ENCODE measurements around the gene DLGAP1. TPM values are rescaled to one million over a fixed set of nuclear protein-coding genes. Genes with fewer than 3 reads are reported as not detected.

DLGAP1 gene
- total and polyA plus RNA-seq, 9 donors: 2.0 to 42.7 (median 3.8) TPM

GRCh38 chr18:4453567-4453873 lies 1.6 kb downstream of the DLGAP1 start:
- no peaks in the 10 kb centered on the region for H3K27me3 ChIP-seq
- H3K9me3 ChIP-seq: no peaks in the 10 kb centered on the region
- no peak overlapping the region for H3K27ac ChIP-seq
- intact Hi-C loops (cut with DNase I): no loop called here
- DNase-seq: no peak
- no peak for TF ChIP-seq POLR2A (IDR thresholded peaks at IDR 0.05)
- TF ChIP-seq EP300 (IDR thresholded peaks at IDR 0.05): no peak
- no peak for TF ChIP-seq CTCF (IDR thresholded peaks at IDR 0.05)
- H3K4me1 ChIP-seq (ENCODE audit: insufficient read depth): no peaks in the 10 kb centered on the region
- 3 to 5% (median 3%) methylated on average over 8 of the region's 8 CpGs for WGBS, 3 donors
- H3K4me3 ChIP-seq: peak overlapping the region; percentile 2
- no peaks in the 10 kb centered on the region for H3K36me3 ChIP-seq

GRCh38 chr18:4450065-4450658 lies 4.9 kb downstream of the DLGAP1 start:
- H3K27me3 ChIP-seq: no peaks in the 10 kb centered on the region
- no peak overlapping the region for H3K27ac ChIP-seq
- no peaks in the 10 kb centered on the region for H3K4me1 ChIP-seq (ENCODE audit: insufficient read depth)
- intact Hi-C loops (cut with DNase I): no loop called here
- H3K36me3 ChIP-seq: no peaks in the 10 kb centered on the region
- DNase-seq: no peak
- H3K9me3 ChIP-seq: no peaks in the 10 kb centered on the region
- TF ChIP-seq CTCF (IDR thresholded peaks at IDR 0.05): no peak
- TF ChIP-seq POLR2A (IDR thresholded peaks at IDR 0.05): no peak
- no peak for TF ChIP-seq EP300 (IDR thresholded peaks at IDR 0.05)
- 11 to 15% (median 14%) methylated on average over 2 of the region's 2 CpGs for WGBS, 3 donors
- no peak overlapping the region for H3K4me3 ChIP-seq

- Histone ChIP-seq H3K27ac (no peak overlapping the region), H3K27me3 (no peaks in the 10 kb centered on the region), H3K36me3 (no peaks in the 10 kb centered on the region), H3K4me3 (no peak overlapping the region), H3K9me3 (no peaks in the 10 kb centered on the region), H3K4me1 (ENCODE audit: insufficient read depth) (no peaks in the 10 kb centered on the region)
- no peak for TF ChIP-seq CTCF (IDR thresholded peaks at IDR 0.05)
- TF ChIP-seq EP300 (IDR thresholded peaks at IDR 0.05): no peak
- TF ChIP-seq POLR2A (IDR thresholded peaks at IDR 0.05): no peak
- intact Hi-C loops (cut with DNase I): no loop called here
- 79 to 87% (median 83%) methylated on average over 4 of the region's 4 CpGs for WGBS, 3 donors
- DNase-seq: no peak
Measured at GRCh38 chr18:4445902-4446301, 9.2 kb downstream of the DLGAP1 start.

GRCh38 chr18:4444306-4444705 lies 10.8 kb downstream of the DLGAP1 start:
- no peaks in the 10 kb centered on the region for H3K27me3 ChIP-seq
- no peaks in the 10 kb centered on the region for H3K9me3 ChIP-seq
- H3K4me3 ChIP-seq: no peak overlapping the region
- H3K4me1 ChIP-seq (ENCODE audit: insufficient read depth): no peaks in the 10 kb centered on the region
- H3K27ac ChIP-seq: no peak overlapping the region
- no peaks in the 10 kb centered on the region for H3K36me3 ChIP-seq
- TF ChIP-seq POLR2A (IDR thresholded peaks at IDR 0.05) (no peak), EP300 (IDR thresholded peaks at IDR 0.05) (no peak), CTCF (IDR thresholded peaks at IDR 0.05) (no peak)
- DNase-seq: no peak
- intact Hi-C loops (cut with DNase I): no loop called here
